Measurements from ENCODE around the gene SLC25A13.

DNA sequence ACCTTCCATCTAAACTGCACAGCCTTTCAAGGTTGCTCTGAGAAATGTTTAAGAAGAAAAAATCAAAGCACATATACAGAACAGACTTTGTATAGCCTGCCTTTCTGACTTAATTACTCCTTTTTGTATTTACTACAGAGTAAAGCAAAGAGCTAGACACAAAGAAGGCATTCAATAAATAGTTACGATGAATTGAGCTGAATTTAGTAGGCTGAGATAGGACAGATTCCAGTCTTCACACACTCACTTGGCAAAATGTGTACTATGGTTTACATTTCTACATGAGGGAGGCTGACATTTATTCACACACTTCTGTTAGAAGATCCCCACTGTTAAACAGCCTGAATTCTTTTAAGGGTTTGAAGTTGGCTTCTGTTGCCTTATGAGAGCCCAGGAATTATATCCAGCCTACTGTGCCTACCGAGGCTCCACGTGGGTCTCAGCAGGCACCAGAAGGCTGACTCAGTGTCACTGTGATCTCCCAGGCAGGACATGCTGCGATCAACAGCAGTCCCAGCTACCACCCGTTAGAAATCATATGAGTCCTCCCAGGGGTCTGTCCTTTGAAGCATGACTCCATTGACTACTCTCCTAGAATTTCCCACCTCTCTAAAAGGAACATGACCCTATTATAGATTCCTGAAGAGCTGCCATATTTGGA, 24.5 kb upstream of the SLC25A13 start:
- TF ChIP-seq, protein P1, sequence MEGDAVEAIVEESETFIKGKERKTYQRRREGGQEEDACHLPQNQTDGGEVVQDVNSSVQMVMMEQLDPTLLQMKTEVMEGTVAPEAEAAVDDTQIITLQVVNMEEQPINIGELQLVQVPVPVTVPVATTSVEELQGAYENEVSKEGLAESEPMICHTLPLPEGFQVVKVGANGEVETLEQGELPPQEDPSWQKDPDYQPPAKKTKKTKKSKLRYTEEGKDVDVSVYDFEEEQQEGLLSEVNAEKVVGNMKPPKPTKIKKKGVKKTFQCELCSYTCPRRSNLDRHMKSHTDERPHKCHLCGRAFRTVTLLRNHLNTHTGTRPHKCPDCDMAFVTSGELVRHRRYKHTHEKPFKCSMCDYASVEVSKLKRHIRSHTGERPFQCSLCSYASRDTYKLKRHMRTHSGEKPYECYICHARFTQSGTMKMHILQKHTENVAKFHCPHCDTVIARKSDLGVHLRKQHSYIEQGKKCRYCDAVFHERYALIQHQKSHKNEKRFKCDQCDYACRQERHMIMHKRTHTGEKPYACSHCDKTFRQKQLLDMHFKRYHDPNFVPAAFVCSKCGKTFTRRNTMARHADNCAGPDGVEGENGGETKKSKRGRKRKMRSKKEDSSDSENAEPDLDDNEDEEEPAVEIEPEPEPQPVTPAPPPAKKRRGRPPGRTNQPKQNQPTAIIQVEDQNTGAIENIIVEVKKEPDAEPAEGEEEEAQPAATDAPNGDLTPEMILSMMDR (conservative IDR thresholded peaks at IDR 0.05; ENCODE audit: low read depth, low read length), result no peak
- TF ChIP-seq POLR2A (IDR thresholded peaks at IDR 0.05; ENCODE audit: low read depth, low read length) (no peak), CEBPB (IDR thresholded peaks at IDR 0.05; ENCODE audit: low read depth, low read length) (no peak), MXI1 (IDR thresholded peaks at IDR 0.05; ENCODE audit: borderline replicate concordance, low read depth, low read length) (no peak), MAZ (IDR thresholded peaks at IDR 0.05; ENCODE audit: borderline replicate concordance, low read depth, low read length) (no peak), MAFK (IDR thresholded peaks at IDR 0.05; ENCODE audit: low read depth, low read length) (no peak), RFX5 (IDR thresholded peaks at IDR 0.05; ENCODE audit: low read depth, low read length) (no peak), RCOR1 (IDR thresholded peaks at IDR 0.05; ENCODE audit: insufficient replicate concordance, low read length) (no peak)

Data from IMR-90 (cell line).